Measurements from ENCODE around the gene QPCT.
"Not testable (repeated sequence)": the region's sequence is repeated elsewhere in the genome, so short reads cannot be mapped to it uniquely, and the experiment has no call there.

QPCT gene

GRCh38 chr2:37344453-37345361 lies at the start of gene QPCT:
TSS of gene QPCT (plus strand) at chr2:37344630. CDS start at chr2:37344732, 102 bp downstream.
- no peak for DNase-seq

GRCh38 chr2:37294858-37295257 lies 49.6 kb upstream of the QPCT start:
- not testable (repeated sequence) for DNase-seq

- no peak for DNase-seq
These were observed 48.9 kb upstream of the QPCT start for GRCh38 chr2:37295469-37296073.

GRCh38 chr2:37297632-37298031 lies 46.8 kb upstream of the QPCT start:
- no peak for DNase-seq

- no peak for DNase-seq
These were observed 44.3 kb upstream of the QPCT start for GRCh38 chr2:37300146-37300545.

GRCh38 chr2:37300578-37300977 lies 43.9 kb upstream of the QPCT start:
- no peak for DNase-seq

GRCh38 chr2:37301408-37301807 lies 43.0 kb upstream of the QPCT start:
- DNase-seq = no peak

GRCh38 chr2:37302701-37303252 lies 41.7 kb upstream of the QPCT start:
- no peak for DNase-seq

GRCh38 chr2:37306024-37306423 lies 38.4 kb upstream of the QPCT start:
- no peak for DNase-seq

GRCh38 chr2:37307500-37307899 lies 36.9 kb upstream of the QPCT start:
- no peak for DNase-seq

- DNase-seq = no peak
These were observed 29.1 kb upstream of the QPCT start for GRCh38 chr2:37315364-37315763.

GRCh38 chr2:37316181-37316580 lies 28.2 kb upstream of the QPCT start:
- DNase-seq = no peak

GRCh38 chr2:37317746-37318145 lies 26.7 kb upstream of the QPCT start:
- no peak for DNase-seq

GRCh38 chr2:37318401-37318800 lies 26.0 kb upstream of the QPCT start:
- DNase-seq = no peak

GRCh38 chr2:37319754-37320609 lies 24.4 kb upstream of the QPCT start:
- DNase-seq = no peak

- no peak for DNase-seq
These were observed 23.3 kb upstream of the QPCT start for GRCh38 chr2:37321029-37321682.

GRCh38 chr2:37322368-37322767 lies 22.1 kb upstream of the QPCT start:
- DNase-seq = peak in 1 of 2 experiments; percentile 31

GRCh38 chr2:37323176-37323780 lies 21.2 kb upstream of the QPCT start:
- no peak for DNase-seq

- DNase-seq = peak in 1 of 2 experiments; percentile 45
These were observed 20.5 kb upstream of the QPCT start for GRCh38 chr2:37323781-37324535.

GRCh38 chr2:37324536-37324785 lies 20.0 kb upstream of the QPCT start:
- DNase-seq = no peak

- peak; percentile 17 to 82 for DNase-seq
These were observed 19.4 kb upstream of the QPCT start, which contains the start of gene PRKD3 for GRCh38 chr2:37324786-37325624. TSS of gene PRKD3 (minus strand) at chr2:37324833. CDS start at chr2:37316524, 8,309 bp downstream.
